Mucosa of rectum (tissue), 2 donors: ENCODE results near the gene ITPR1.

Experiments
- H3K27ac ChIP-seq, 2 donors: one replicate each; pipeline ENCODE4 v1.7.0; 2013; ENCODE audit warnings: inconsistent platforms in 2 of 2, low read depth in 2 of 2, low read length in 2 of 2
- H3K27me3 ChIP-seq, 2 donors: one replicate each; pipeline ENCODE4 v1.7.0; 2013; ENCODE audit warnings: low read length in 2 of 2; ENCODE audit not compliant: control insufficient read depth in 2 of 2, insufficient read depth in 2 of 2
- H3K36me3 ChIP-seq, 2 donors: one replicate each; pipeline ENCODE4 v1.7.0; 2013; ENCODE audit warnings: low read length in 2 of 2; ENCODE audit not compliant: control insufficient read depth in 2 of 2, insufficient read depth in 2 of 2
- H3K4me1 ChIP-seq, 2 donors: one replicate each; pipeline ENCODE4 v1.7.0; 2013; ENCODE audit warnings: low read length in 2 of 2, mild to moderate bottlenecking in 1 of 2; ENCODE audit not compliant: control insufficient read depth in 2 of 2, insufficient read depth in 2 of 2
- H3K4me3 ChIP-seq, 2 donors: one replicate each; pipeline ENCODE4 v1.7.0; 2013; ENCODE audit warnings: low read length in 2 of 2
- H3K9ac ChIP-seq, 2 donors: one replicate each; pipeline ENCODE4 v1.7.0; 2013; ENCODE audit warnings: low read length in 2 of 2, low read depth in 1 of 2, mild to moderate bottlenecking in 1 of 2
- H3K9me3 ChIP-seq, 2 donors: one replicate each; pipeline ENCODE4 v1.7.0; 2013; ENCODE audit warnings: low read length in 2 of 2; ENCODE audit not compliant: control insufficient read depth in 2 of 2
- donor health status: healthy.
- donor health status: Normal muscosa, but diverticular disease.

ITPR1 gene

GRCh38 chr3:4656626-4657328 is 163.6 kb downstream of the ITPR1 start:
- H3K27me3 ChIP-seq, result no peaks in the 10 kb centered on the region
- H3K36me3 ChIP-seq, result peaks cover 3 to 12% of the 10 kb centered on the region in 2 donors
- no peak overlapping the region for H3K4me3 ChIP-seq
- no peaks in the 10 kb centered on the region for H3K4me1 ChIP-seq
- no peak overlapping the region for H3K27ac ChIP-seq
- H3K9ac ChIP-seq, result no peak overlapping the region
- H3K9me3 ChIP-seq, result no peaks in the 10 kb centered on the region

- Histone ChIP-seq H3K36me3 (peaks cover 12 to 16% of the 10 kb centered on the region in 2 donors), H3K9ac (no peak overlapping the region), H3K9me3 (no peaks in the 10 kb centered on the region), H3K27me3 (no peaks in the 10 kb centered on the region), H3K4me1 (no peaks in the 10 kb centered on the region), H3K4me3 (no peak overlapping the region), H3K27ac (no peak overlapping the region)
Observed at GRCh38 chr3:4660936-4661335, 167.8 kb downstream of the ITPR1 start.

GRCh38 chr3:4664412-4664811 is 171.3 kb downstream of the ITPR1 start:
- H3K4me3 ChIP-seq, result no peak overlapping the region
- H3K27ac ChIP-seq, result no peak overlapping the region
- H3K36me3 ChIP-seq, result peaks cover 12 to 28% of the 10 kb centered on the region in 2 donors
- H3K27me3 ChIP-seq, result no peaks in the 10 kb centered on the region
- H3K9me3 ChIP-seq, result no peaks in the 10 kb centered on the region
- H3K4me1 ChIP-seq, result no peaks in the 10 kb centered on the region
- H3K9ac ChIP-seq, result no peak overlapping the region

- no peaks in the 10 kb centered on the region for H3K9me3 ChIP-seq
Observed at GRCh38 chr3:4665197-4665596, 172.0 kb downstream of the ITPR1 start.

GRCh38 chr3:4666071-4666470 is 172.9 kb downstream of the ITPR1 start:
- no peak overlapping the region for H3K27ac ChIP-seq
- H3K36me3 ChIP-seq, result peaks cover 16 to 30% of the 10 kb centered on the region in 2 donors
- H3K27me3 ChIP-seq, result no peaks in the 10 kb centered on the region
- H3K9ac ChIP-seq, result no peak overlapping the region
- H3K4me1 ChIP-seq, result no peaks in the 10 kb centered on the region
- no peak overlapping the region for H3K4me3 ChIP-seq
- H3K9me3 ChIP-seq, result no peaks in the 10 kb centered on the region

More at GRCh38 chr3:4665197-4665596, 172.0 kb downstream of the ITPR1 start:
- H3K27me3 ChIP-seq, result no peaks in the 10 kb centered on the region
- H3K4me3 ChIP-seq, result no peak overlapping the region
- H3K9ac ChIP-seq, result no peak overlapping the region
- no peaks in the 10 kb centered on the region for H3K4me1 ChIP-seq
- H3K36me3 ChIP-seq, result peaks cover 12 to 28% of the 10 kb centered on the region in 2 donors
- H3K27ac ChIP-seq, result no peak overlapping the region

- Histone ChIP-seq H3K4me1 (no peaks in the 10 kb centered on the region), H3K36me3 (peaks cover 9 to 16% of the 10 kb centered on the region in 2 donors), H3K9ac (no peak overlapping the region), H3K27me3 (no peaks in the 10 kb centered on the region), H3K27ac (no peak overlapping the region), H3K4me3 (no peak overlapping the region), H3K9me3 (no peaks in the 10 kb centered on the region)
Observed at GRCh38 chr3:4670352-4670751, 177.2 kb downstream of the ITPR1 start.

GRCh38 chr3:4672725-4673275 is 179.7 kb downstream of the ITPR1 start:
- no peaks in the 10 kb centered on the region for H3K4me1 ChIP-seq
- H3K36me3 ChIP-seq, result peaks cover 9 to 16% of the 10 kb centered on the region in 2 donors
- H3K9me3 ChIP-seq, result no peaks in the 10 kb centered on the region
- no peak overlapping the region for H3K9ac ChIP-seq
- no peaks in the 10 kb centered on the region for H3K27me3 ChIP-seq
- no peak overlapping the region for H3K4me3 ChIP-seq
- no peak overlapping the region for H3K27ac ChIP-seq

GRCh38 chr3:4674216-4674615 is 181.1 kb downstream of the ITPR1 start:
- Histone ChIP-seq H3K9ac (no peak overlapping the region), H3K27me3 (no peaks in the 10 kb centered on the region), H3K4me1 (no peaks in the 10 kb centered on the region), H3K9me3 (no peaks in the 10 kb centered on the region), H3K36me3 (peaks cover 9 to 10% of the 10 kb centered on the region in 2 donors), H3K4me3 (no peak overlapping the region), H3K27ac (no peak overlapping the region)

- Histone ChIP-seq H3K4me3 (no peak overlapping the region), H3K4me1 (no peaks in the 10 kb centered on the region), H3K27ac (no peak overlapping the region), H3K9ac (no peak overlapping the region), H3K27me3 (no peaks in the 10 kb centered on the region), H3K36me3 (peaks cover 8% of the 10 kb centered on the region in 2 donors), H3K9me3 (no peaks in the 10 kb centered on the region)
Observed at GRCh38 chr3:4675704-4676103, 182.6 kb downstream of the ITPR1 start.

- peaks cover 3 to 6% of the 10 kb centered on the region in 2 donors for H3K36me3 ChIP-seq
- H3K27me3 ChIP-seq, result no peaks in the 10 kb centered on the region
- H3K27ac ChIP-seq, result no peak overlapping the region
- no peaks in the 10 kb centered on the region for H3K4me1 ChIP-seq
- no peak overlapping the region for H3K4me3 ChIP-seq
- no peak overlapping the region for H3K9ac ChIP-seq
- no peaks in the 10 kb centered on the region for H3K9me3 ChIP-seq
Observed at GRCh38 chr3:4678320-4678719, 185.2 kb downstream of the ITPR1 start.
